GM10847 (cell line): ENCODE measurements around the gene METTL25B.
A peak's percentile ranks its signal among the peaks of the same experiment; 100 is the strongest.

Experiments
- POLR2A ChIP-seq: IDR thresholded peaks from 2 replicates; pipeline ENCODE4 v1.6.1; 2011; ENCODE audit not compliant: insufficient read length; ENCODE audit errors: extremely low read depth

Gene METTL25B

GRCh38 chr1:156766298-156767100 lies 38.2 kb downstream of the METTL25B start:
- peak; percentile 27 for TF ChIP-seq POLR2A

DNA sequence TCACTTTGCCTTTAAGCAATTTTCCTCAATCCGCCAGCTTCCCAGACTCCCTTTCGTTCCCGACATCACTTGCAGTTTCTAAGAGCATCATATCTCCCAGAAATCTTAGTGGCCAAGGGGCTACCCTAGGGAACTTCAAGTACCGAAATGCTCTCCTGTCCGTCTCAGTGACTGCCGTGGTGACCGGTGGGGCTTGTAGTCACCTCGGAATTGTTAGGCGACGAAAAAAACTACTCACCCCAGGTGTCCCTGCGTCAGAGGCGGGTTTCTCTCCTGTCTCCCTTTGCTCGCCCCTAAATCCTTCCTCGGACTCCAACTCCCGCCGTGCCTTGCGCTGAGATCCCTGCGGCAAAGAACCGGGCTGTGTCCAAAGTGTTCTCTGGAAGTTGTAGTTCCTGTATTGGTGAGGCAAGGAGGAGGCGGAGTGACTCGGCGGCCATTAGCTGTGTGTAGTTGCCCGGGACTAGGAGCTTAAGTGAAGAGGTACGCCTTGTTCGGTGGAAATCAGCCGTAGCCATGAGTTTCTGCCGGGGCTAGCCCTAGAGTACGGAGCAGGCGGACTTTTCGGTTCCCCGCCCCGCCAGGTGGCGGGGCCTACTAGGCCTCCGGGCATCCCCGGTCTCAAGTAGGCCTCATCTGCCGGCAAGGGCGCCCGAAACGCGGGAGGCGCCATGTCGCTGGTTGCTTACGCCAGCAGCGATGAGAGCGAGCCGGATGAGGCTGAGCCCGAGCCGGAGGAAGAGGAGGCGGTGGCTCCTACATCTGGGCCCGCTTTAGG lies 39.0 kb downstream of the METTL25B start, which contains the start of gene PRCC:
TSS of gene PRCC (plus strand) at position 435 of the 778 bp plus-strand sequence. CDS start at position 672, 237 bp downstream.
- peak; percentile 26 for TF ChIP-seq POLR2A

- no peak for TF ChIP-seq POLR2A
Measured at GRCh38 chr1:156767879-156768604, 39.8 kb downstream of the METTL25B start.

GRCh38 chr1:156768610-156769295 lies 40.5 kb downstream of the METTL25B start:
- TF ChIP-seq POLR2A, result no peak

- TF ChIP-seq POLR2A, result no peak
Measured at GRCh38 chr1:156772222-156772621, 44.0 kb downstream of the METTL25B start.

GRCh38 chr1:156772728-156773497 lies 44.6 kb downstream of the METTL25B start:
- TF ChIP-seq POLR2A, result no peak

- no peak for TF ChIP-seq POLR2A
Measured at GRCh38 chr1:156773607-156774006, 45.3 kb downstream of the METTL25B start.

GRCh38 chr1:156775799-156776198 lies 47.5 kb downstream of the METTL25B start:
- TF ChIP-seq POLR2A, result no peak

DNA sequence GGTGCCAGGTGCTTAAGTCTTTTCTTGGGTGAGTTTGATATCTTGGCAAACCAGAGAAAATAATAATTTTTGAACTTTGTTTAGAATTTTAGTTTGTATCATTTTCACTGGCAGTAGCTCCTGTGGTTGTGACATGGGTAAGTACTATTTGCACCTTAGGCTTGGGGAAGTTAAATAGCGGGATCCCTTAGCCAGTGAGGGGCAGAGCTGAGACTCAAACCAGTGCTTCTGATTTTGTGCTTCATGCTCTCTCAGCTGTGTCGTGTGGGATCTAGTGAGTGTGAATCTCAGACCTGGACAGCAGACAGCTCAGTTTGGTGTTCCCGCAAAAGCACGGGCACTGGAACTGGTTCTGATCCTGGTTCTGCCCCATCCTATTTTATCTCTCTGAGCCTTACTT lies 48.7 kb downstream of the METTL25B start:
- TF ChIP-seq POLR2A, result no peak

GRCh38 chr1:156777573-156777972 lies 49.3 kb downstream of the METTL25B start:
- no peak for TF ChIP-seq POLR2A

- TF ChIP-seq POLR2A, result no peak
Measured at GRCh38 chr1:156781585-156782186, 53.4 kb downstream of the METTL25B start.

DNA sequence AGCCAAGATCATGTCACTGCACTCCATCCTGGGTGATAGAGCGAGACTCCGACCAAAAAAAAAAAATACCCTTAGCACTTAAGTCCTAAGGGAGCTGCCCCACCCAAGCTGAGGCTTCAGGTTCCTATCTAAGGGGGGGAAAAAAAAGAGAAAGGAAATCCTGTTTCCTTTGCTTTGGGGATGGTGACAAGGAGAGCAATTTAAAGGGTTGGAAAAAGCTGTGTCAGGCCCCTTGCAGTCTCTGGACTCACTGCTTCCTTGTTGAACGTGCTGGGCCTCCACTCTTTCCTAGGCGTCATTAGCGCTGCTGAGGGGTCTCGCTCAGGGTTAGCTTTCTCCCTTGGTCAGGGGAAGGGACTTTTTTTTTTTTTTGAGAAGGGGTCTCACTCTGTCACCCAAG lies 57.2 kb downstream of the METTL25B start:
- no peak for TF ChIP-seq POLR2A
